GM19193 (cell line): ENCODE data around the gene NCAM2.

Experiments
- POLR2A ChIP-seq: IDR thresholded peaks from 4 replicates; pipeline ENCODE4 v1.6.1; 2011; ENCODE audit not compliant: insufficient read depth, insufficient read length; ENCODE audit errors: extremely low read depth

Gene NCAM2

DNA sequence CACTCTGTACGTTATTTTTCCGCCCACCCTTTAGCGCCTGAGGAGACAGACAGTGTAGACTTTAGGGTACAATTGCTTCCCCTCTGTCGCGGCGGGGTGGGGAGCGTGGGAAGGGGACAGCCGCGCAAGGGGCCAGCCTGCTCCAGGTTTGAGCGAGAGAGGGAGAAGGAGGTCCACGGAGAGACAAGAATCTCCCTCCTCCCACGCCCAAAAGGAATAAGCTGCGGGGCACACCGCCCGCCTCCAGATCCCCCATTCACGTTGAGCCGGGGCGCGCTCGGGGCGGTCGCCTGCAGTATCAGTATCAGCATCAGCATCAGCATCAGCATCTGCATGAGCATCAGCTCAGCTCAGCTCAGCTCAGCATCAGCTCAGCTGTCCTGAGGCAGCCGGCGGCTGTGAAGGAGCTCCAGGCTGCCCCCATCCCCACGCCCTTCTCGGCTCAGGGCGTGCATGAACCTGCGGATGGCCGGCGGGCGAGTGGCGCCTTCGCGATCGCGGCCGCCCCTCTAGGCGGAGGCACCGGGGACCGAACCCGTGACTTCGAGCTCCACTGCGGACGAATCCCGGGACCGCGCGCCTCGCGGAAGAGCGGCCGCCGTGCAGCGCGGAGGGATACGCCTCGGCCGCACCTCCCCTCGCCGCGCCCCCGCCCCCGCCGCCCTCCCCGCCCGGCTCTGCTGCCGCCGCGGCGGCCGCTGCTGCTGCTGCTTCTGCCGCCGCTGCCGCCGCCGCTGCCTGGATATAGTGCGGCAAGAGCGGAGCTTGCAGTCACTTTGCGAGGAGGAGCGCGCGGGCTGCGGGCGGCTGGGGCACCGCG lies at the start of gene NCAM2:
TSS of gene NCAM2 (plus strand) at position 774 of the 820 bp plus-strand sequence.
- no peak for TF ChIP-seq POLR2A

- TF ChIP-seq POLR2A = no peak
These were observed 48.3 kb upstream of the NCAM2 start for GRCh38 chr21:20949884-20950283.

- no peak for TF ChIP-seq POLR2A
These were observed 32.4 kb upstream of the NCAM2 start for GRCh38 chr21:20965816-20966215.

- TF ChIP-seq POLR2A = no peak
These were observed 29.8 kb upstream of the NCAM2 start for GRCh38 chr21:20968391-20968790.

GRCh38 chr21:20970691-20971090 lies 27.5 kb upstream of the NCAM2 start:
- no peak for TF ChIP-seq POLR2A

DNA sequence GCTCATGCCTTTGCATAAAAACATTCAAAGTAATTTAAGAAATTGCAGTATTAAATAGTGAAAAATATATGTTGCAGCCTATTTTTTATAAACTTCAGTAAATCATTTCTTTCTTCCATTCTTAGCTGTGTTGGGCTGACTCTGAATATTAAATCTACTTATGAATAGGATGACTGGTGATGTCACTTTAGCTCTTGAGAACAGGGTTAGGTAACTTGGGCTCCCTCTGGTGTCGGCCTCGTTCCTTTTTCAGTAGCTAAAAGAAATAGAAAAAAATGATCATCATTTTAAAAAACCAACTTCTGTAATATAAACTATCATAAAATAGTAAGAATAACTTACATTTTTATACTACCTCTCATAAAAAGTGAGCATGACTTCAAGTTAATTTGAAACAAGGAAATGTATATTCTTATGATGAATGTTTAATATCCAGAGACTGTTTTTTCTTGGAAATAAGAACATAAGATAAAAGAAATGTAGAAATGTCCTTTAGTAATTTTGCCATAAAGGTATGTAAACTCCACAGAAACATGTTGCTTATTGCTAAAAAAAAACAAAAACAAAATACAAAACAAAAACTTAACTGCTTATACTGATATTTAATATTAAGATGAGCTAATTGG lies 26.8 kb upstream of the NCAM2 start:
- no peak for TF ChIP-seq POLR2A

DNA sequence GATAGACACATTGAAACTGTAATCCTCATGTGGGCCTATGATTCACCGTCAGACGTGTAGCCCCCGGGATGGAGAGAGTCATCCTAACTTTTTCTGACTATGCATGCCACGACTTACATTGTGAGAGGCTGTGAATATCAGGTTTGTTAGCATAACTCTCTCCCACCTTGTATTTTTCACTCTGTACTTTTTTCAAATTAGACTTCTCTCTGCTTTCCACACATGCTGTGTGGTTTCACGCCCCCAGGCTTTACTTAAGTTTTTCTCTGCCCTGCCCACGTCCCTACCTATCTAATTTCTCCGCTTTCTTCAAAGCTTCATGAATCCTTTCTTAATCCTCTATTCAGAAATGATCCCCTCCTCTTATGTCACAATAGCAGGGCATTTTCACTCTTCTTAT lies 3.4 kb upstream of the NCAM2 start:
- no peak for TF ChIP-seq POLR2A

DNA sequence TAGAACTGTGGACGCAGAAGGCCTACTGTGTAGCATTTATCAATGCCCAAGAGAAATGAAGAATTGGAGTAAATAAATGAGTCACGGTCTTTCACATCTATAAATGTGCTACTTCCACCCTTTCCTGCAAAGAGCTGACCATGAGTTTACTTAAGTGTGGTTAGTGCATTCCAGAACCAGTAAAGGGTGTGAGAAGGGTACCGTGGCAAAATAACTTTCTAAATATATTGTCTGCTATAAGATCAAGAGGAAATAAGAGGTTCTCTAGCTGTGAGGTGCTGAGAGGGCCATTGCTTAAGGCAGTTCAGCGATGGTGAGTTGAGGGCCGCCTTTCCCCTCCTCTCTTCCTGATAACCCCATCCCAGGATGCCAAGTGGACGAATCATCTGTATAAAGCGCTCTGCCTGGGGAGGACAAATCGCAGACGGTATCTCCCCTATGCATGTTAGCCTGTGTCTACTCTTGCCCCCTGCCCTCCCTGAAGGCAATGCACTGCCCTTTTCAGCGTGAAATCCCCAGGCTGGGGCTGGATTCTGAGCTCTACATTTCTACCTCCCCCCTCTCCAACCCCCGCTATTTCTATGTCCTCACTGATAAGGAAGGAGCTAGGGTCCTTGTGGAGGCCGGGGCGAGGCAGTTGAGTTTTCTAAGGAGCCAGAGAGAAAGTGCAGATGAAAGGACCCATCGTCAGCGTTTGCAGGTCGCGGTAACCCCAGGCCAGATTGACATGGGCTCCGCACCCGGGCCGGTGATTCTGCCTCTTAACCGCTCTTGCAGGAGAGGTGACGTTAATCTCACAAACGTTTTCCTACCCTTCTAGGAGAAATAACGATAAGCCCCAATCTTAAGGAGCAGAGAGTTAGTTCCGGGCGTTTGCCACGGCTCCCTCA lies 1.5 kb upstream of the NCAM2 start:
- no peak for TF ChIP-seq POLR2A

DNA sequence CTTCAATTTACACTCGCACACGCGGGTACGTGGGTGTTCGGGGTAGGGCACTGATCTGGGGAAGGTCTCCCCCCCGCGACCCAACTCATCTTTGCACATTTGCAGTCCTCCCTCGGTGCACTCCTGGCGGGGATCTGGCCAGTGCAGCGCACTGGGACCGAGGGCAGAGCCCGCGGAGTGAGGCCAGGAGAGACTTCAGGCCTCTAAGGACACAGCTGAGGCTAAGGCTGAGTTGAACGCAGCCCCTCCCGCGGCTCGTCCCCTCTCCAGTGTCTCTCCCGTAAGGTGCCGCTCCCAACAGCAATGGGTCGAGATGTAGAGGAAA lies 936 bp upstream of the NCAM2 start:
- no peak for TF ChIP-seq POLR2A

- TF ChIP-seq POLR2A = no peak
These were observed 214 bp downstream of the NCAM2 start for GRCh38 chr21:20998456-20998789.

DNA sequence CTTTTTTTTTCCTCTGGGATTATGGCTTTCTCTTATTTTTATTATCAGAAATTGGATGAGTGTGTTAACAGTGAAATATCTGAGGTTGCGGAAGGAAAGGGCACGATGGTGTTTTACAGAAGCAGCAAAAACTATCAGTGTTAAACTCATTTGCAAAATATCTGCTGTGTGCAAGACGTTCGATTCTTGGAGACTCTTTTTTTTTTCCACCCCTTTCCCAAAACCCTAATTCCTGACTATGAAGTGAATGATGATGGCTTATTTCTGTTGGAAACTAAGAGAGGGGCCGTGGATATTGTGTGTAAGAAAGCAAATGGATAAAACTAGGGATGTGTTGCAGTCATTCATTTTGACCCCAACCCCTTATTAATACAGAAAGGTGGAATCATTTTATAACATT lies 677 bp downstream of the NCAM2 start:
- TF ChIP-seq POLR2A = no peak

- no peak for TF ChIP-seq POLR2A
These were observed 1.4 kb downstream of the NCAM2 start for GRCh38 chr21:20999659-21000058.

GRCh38 chr21:21000591-21001175 lies 2.5 kb downstream of the NCAM2 start:
- TF ChIP-seq POLR2A = no peak

GRCh38 chr21:21001591-21002100 lies 3.4 kb downstream of the NCAM2 start:
- no peak for TF ChIP-seq POLR2A

DNA sequence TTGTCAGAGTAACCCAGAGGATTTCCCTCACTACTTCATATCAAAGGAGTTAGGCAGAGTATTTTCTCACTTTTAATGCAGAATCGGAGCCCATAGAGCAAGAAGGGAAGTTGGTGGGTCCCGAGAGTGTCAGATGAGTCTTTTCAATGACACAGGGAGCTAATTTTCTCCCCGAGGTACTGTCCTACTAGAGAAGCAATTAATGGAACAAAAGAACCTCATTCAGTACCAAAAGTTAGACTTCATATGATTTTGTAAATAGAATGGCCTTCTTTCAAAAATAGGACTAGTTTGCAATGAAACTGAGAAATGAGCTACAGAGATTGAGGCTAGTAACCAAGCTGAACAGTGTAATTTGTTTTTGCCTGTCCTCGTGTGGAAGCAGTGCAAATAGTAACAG lies 3.9 kb downstream of the NCAM2 start:
- no peak for TF ChIP-seq POLR2A

DNA sequence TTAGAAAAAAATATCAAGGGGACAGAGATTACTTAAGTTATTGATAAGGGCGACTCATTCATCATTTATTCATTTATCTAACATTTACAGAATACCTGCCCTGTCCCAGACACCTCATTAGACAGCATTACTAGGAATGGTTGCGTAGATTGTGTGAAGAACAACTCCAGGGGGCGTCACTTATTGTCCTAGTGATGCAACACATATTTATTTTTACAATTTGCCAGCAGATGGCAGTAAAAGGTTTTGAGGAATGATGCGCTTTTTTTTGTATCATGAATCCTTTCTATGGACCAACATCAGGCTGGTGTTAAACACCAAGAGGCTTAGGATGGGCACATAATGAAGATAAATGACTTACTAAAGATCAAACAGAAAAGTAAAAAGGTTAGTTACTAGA lies 5.5 kb downstream of the NCAM2 start:
- no peak for TF ChIP-seq POLR2A

DNA sequence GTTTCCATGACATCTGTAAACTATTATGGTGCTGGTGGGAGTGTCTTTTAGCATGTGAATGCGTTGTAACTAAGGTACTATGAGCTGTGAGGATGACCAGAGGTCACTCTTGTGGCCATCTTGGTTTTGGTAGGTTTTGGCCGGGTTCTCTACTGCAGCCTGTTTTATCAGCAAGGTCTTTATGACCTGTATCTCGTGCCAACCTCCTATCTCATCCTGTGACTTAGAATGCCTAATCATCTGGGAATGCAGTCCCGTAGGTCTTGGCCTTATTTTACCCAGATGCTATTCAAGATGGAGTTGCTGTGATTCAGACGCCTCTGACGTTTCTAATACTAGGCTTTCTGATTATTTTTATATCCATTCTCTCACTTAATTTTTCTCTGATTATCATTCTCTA lies 9.4 kb downstream of the NCAM2 start:
- no peak for TF ChIP-seq POLR2A
